Measurements from ENCODE around the gene TRIM72. TPM values are rescaled to one million over a fixed set of nuclear protein-coding genes. Genes with fewer than 3 reads are reported as not detected.

TRIM72 gene
- total and polyA plus RNA-seq, 2 of the 8 experiments (the other 6 are each of a cell fraction or from before 2014, with no cell fraction given) = 0.57 to 2.1 TPM

- H4K91ac ChIP-seq (replicated peaks; ENCODE audit: insufficient read length, low read length) = peak overlapping the region; percentile 3
- peak overlapping the region; percentile 69; the same call in 1 of the 2 replicates for H2BK12ac ChIP-seq (ENCODE audit: low read depth, low read length)
- FAIRE-seq = no peak
- H3K56ac ChIP-seq (replicated peaks; ENCODE audit: insufficient read length, low read depth, low read length) = no peak overlapping the region
- H3K14ac ChIP-seq (ENCODE audit: insufficient read length) = no peak overlapping the region
- 0 out of 2 replicates have a peak overlapping the region, but pooled peaks have one; percentile 53 for H2BK15ac ChIP-seq (ENCODE audit: low read length)
- H2BK120ac ChIP-seq (replicated peaks; ENCODE audit: low read depth, low read length) = no peak overlapping the region
- H3K9me3 ChIP-seq (ENCODE audit: insufficient read depth in 2 of 2, low read depth in 1 of 2, low read length in 1 of 2) = no peaks in the 10 kb centered on the region
- H2BK20ac ChIP-seq (ENCODE audit: low read length) = 0 out of 2 replicates have a peak overlapping the region, but pooled peaks have one; percentile 23
- H3K4me3 ChIP-seq (ENCODE audit: extremely low read depth in 1 of 4, insufficient read depth in 2 of 4, low read depth in 3 of 4, low read length in 4 of 4) = no peak overlapping the region
- no peaks in the 10 kb centered on the region for H3K79me2 ChIP-seq (ENCODE audit: control insufficient read depth in 1 of 2, insufficient read depth in 2 of 2, low read length in 2 of 2)
- WGBS, 2 experiments (ENCODE audit: extremely low coverage in 1 of 2, insufficient coverage in 1 of 2, insufficient read length in 1 of 2, insufficient replicate concordance in 2 of 2, low coverage in 1 of 2, low lambda C conversion rate in 2 of 2, missing lambda C conversion rate in 1 of 2) = 88% methylated on average over 7 of the region's 7 CpGs; no CpG with 5 or more reads in 1 of the 2 experiments
- no peak overlapping the region for H2AK5ac ChIP-seq (ENCODE audit: low read depth, low read length)
- no peak overlapping the region for H3K4me2 ChIP-seq (ENCODE audit: insufficient read depth in 1 of 2, low read depth in 2 of 2, low read length in 2 of 2)
- H4K5ac ChIP-seq (ENCODE audit: insufficient read length, low read depth, low read length) = no peak overlapping the region
- H3K79me1 ChIP-seq (ENCODE audit: low read depth, low read length) = no peaks in the 10 kb centered on the region
- no peak for DNase-seq (ENCODE audit: low read depth in 1 of 2, low spot score in 2 of 2)
- no peak overlapping the region for H3K27ac ChIP-seq (ENCODE audit: low read depth, low read length)
- no peak overlapping the region for H3K18ac ChIP-seq (ENCODE audit: extremely low read depth, low read length)
- H3K9ac ChIP-seq (replicated peaks in 1 of 4; ENCODE audit: extremely low read depth in 1 of 4, low read depth in 3 of 4, low read length in 3 of 4) = no peak overlapping the region
- H2AFZ ChIP-seq (ENCODE audit: low read length) = no peak overlapping the region
- peak overlapping the region; percentile 64; the same call in 1 of the 2 replicates for H2BK5ac ChIP-seq (ENCODE audit: low read depth, low read length)
- H3K27me3 ChIP-seq (replicated peaks in 1 of 4; ENCODE audit: control insufficient read depth in 3 of 4, extremely low read depth in 1 of 4, insufficient read depth in 3 of 4, low read length in 3 of 4) = peaks cover 0 to 3% (median 0%) of the 10 kb centered on the region in 4 experiments; a peak in 1 of 7 replicates
- H3K23ac ChIP-seq (ENCODE audit: insufficient read length) = no peak overlapping the region
- no peak overlapping the region for H4K8ac ChIP-seq (ENCODE audit: extremely low read depth, insufficient read depth, low read length)
- no peaks in the 10 kb centered on the region for H3K36me3 ChIP-seq (ENCODE audit: control insufficient read depth in 2 of 4, insufficient read depth in 4 of 4, low read length in 3 of 4)
- H3K23me2 ChIP-seq (ENCODE audit: low read depth, low read length) = no peaks in the 10 kb centered on the region
- peaks cover 0 to 8% (median 2%) of the 10 kb centered on the region in 4 experiments; a peak in 5 of 7 replicates for H3K4me1 ChIP-seq (replicated peaks in 1 of 4; ENCODE audit: control insufficient read depth in 3 of 4, insufficient read depth in 4 of 4, low read length in 3 of 4)
- H4K20me1 ChIP-seq (replicated peaks in 1 of 2; ENCODE audit: control insufficient read depth in 1 of 2, insufficient read depth in 2 of 2, low read length in 2 of 2) = no peaks in the 10 kb centered on the region
- POLR2A ChIA-PET (ENCODE audit: partially characterized antibody) = interaction anchor here (0.6 kb wide), 1 partner anchor 262 kb away, joined by 4 read pairs; no protein-coding TSS in a partner anchor
- CTCF ChIA-PET (ENCODE audit: partially characterized antibody) = interaction anchor here (1.7 kb wide), 1 partner anchor 192 kb away, joined by 5 read pairs; the partner anchor contains the start of gene ZNF843
- no peak overlapping the region for H3K4ac ChIP-seq (replicated peaks; ENCODE audit: insufficient read length, low read depth, low read length)
- no peak for TF ChIP-seq TBP (IDR thresholded peaks at IDR 0.05; ENCODE audit: low read depth, low read length)
- no peak for TF ChIP-seq SP4 (IDR thresholded peaks at IDR 0.05; ENCODE audit: low read length)
- TF ChIP-seq BCL11A (IDR thresholded peaks at IDR 0.05; ENCODE audit: low read depth in 2 of 2, low read length in 2 of 2) = no peak
- no peak for TF ChIP-seq CHD2 (IDR thresholded peaks at IDR 0.05; ENCODE audit: low read length)
- TF ChIP-seq RXRA (IDR thresholded peaks at IDR 0.05; ENCODE audit: insufficient read depth, low read depth, low read length) = no peak
- no peak for TF ChIP-seq TAF7 (optimal IDR thresholded peaks at IDR 0.05; ENCODE audit: borderline replicate concordance, low read depth, low read length)
These were observed 37.0 kb downstream of the TRIM72 start for GRCh38 chr16:31250782-31251384.

All from H1 (cell line).